Measurements from ENCODE around the gene PGLYRP3.
"Not testable (repeated sequence)": the region's sequence is repeated elsewhere in the genome, so short reads cannot be mapped to it uniquely, and the experiment has no call there.

Gene PGLYRP3

GRCh38 chr1:153348511-153349362, 36.0 kb upstream of the PGLYRP3 start, which contains the start of gene PGLYRP4:
PGLYRP4 (minus strand) TSS chr1:153348841; CDS start chr1:153347932, 909 bp downstream.
- DNase-seq = no peak

DNA sequence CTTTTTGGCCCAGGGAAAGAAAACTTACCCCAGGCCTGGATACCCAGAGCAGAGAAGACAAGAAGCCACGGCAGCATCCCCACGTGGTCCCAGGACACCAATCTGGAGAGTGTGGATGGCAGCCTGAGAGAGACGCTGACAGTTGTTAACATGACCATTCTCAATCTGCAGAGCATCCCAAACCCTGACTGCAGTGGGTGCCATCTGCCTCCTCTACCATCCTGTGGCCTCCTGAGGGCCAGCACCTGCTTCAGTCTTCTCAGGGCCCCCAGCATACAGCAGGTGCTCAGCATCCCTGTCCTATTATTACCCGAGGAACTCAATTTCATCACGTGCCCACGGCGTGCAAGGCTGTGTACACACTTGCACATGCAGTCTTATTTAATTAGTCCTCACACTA, 35.1 kb upstream of the PGLYRP3 start:
- DNase-seq = no peak

DNA sequence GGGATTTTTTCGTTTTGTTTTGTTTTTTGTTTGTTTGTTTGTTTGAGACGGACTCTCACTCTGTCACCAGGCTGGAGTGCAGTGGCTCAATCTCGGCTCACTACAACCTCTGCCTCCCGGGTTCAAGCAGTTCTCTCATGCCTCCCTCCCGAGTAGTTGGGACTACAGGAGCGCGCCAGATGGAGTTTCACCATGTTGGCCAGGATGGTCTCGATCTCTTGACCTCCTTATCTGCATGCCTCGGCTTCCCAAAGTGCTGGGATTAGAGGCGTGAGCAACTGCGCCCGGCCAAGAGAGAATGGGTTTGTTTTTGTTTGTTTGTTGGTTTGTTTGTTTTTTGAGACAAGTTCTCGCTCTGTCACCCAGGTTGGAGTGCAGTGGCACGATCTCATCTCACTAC, 34.3 kb upstream of the PGLYRP3 start:
- not testable (repeated sequence) for DNase-seq

- DNase-seq = no peak
These were observed 33.4 kb upstream of the PGLYRP3 start for GRCh38 chr1:153346077-153346723.

GRCh38 chr1:153345187-153346076, 32.7 kb upstream of the PGLYRP3 start:
- no peak for DNase-seq

DNA sequence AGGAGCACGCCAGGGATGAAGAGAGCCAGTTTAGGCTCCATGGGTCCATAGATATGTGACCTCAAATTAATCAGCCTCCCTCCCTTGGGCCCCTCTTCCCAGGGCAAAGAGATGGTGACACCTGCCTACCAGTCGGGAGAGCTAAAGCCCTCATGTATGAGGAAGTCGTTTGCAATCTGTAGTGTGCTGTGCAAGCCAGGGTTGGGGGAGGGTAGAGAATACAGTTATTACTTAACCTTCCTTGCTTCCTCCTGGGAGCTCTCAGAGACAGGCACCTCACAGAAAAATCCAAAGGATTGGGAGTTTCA, 31.9 kb upstream of the PGLYRP3 start:
- DNase-seq = no peak

DNA sequence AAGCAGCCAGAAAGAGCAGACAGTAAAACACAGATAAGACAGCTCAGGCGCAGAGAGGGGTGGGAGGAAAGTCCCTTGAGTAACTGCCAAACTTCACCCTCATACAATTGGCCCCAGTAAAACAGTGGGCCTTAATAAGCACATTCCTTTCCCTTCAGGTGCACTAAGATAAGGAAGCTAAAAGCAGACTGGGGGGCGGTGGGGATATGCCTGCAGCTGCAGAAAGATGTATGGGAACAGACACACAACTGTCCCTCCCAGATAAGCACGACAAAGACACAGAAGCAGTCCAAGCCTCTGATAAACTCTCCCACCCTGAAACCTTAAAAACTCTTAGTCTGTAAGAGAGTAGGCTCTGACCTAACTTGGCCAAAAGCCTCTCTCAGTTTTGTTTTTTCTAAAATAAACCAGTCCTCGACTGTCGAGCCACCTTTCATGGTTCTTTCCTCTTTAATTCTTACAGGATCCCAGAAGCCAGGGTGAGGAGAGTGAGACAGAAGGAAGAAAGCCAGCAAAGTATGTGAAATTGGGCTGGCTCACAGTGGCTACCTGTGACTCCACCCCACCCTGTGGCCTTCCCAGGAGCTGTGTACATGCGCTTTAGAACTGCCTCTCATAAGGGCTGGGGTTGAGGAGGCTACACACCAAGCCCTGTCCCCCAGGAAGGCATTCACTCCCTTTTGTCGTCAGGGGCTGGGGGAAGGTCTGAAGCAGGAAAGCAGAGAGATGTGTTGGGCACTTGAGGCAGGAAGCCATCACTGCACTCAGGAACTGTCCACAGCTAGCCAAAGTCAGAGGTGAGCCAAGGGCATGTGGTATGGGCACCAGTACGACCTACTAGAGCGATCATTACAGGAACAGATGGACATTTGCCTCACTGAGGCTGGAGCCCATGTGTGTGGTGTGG, 31.3 kb upstream of the PGLYRP3 start:
- DNase-seq = no peak

DNA sequence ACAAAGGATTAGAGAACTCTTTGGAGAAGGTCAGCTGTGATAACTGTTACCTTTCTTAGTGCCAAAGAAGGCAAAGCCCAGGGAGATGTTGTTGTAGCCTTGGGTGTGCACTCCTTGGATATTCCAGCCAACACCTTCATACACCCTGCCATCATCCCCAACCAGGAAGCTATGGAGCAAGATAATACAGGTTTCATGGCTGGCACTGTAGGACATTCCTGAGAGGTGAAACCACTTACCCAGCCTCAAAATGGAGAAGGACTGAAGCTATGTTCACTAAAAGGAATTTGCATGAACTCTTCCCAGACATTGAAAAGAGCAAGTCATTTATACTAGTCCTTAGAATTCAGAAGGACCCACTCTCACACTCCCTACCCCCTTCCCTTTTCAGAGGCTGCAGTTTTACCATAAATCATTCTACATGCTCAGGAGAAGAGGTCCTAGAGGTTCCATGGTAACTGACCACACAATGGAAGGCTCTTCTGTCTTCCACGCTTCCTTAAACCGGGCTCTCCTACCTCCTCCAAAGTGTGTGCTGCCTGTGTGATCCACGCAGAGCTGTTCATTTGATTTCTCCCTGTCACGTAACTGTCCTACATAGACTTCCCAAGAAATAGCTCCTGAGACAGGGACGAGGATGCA, 30.4 kb upstream of the PGLYRP3 start:
- DNase-seq = no peak

DNA sequence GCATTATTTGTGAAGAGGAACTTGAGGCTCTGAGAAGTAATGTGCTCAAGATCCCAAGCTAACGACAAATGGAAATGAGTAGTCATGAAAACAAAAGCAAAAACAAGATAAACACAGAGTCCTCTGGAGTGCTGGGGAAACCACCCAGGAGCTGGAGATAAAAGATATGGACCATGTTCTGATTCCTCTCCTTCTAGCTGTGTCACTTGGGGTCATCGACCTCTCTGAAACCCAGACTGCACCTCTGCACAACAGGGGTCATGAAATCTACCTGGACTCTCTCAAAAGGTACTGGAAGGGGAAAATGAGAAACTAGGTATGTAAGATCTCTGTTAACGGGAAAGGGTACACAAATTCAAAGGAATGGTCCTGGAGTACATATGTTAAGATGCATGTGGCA, 29.4 kb upstream of the PGLYRP3 start:
- no peak for DNase-seq

DNA sequence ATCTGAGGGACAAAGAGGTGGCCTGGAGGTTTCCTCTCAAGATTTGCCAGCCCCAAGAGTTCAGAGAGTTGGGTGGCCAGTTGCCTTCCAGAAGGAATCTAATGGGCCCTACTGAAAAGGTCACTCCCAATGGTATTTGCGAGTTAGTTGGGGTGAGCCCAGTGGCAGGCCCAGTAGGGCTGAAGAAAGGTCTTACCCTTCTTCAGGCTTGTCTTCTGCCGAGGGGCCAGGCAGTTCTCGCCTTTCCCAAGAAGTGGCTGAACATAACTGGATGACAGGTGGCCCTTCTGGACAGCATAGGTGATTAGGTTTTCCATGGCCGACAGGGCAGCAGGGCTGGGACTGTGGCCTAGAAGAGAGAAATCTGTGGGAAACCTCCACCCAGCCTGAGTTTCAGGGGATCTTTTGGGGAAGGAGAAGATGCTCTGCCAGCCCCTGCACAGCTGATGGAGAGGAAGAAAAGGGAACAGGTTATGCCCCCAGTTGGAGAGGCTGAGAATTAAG, 28.7 kb upstream of the PGLYRP3 start:
- no peak for DNase-seq

- no peak for DNase-seq
These were observed 27.6 kb upstream of the PGLYRP3 start for GRCh38 chr1:153340356-153340755.

- no peak for DNase-seq
These were observed 27.1 kb upstream of the PGLYRP3 start for GRCh38 chr1:153339802-153340201.

- no peak for DNase-seq
These were observed 25.5 kb upstream of the PGLYRP3 start for GRCh38 chr1:153337980-153338853.

DNA sequence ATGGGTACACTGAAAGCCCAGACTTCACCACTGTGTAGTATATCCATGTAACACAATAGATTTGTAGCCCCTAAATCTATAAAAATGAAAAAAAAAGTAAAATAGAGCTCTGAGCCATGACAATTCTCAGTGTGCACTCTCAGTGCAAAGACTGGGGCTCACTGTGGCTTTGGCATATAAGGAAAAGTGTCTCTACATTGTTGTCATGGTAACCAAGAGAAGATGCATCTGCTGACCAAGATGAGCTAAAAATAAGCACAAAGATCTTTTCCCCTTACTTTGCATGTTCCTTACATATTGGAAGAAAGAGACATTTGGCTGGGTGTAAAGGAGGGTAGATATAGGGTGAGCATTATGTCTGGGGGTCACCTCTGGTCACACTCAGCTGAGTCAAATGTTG, 23.9 kb upstream of the PGLYRP3 start:
- no peak for DNase-seq

- DNase-seq = no peak
These were observed 21.1 kb upstream of the PGLYRP3 start for GRCh38 chr1:153333902-153334301.

GRCh38 chr1:153324912-153325311, 12.2 kb upstream of the PGLYRP3 start:
- no peak for DNase-seq

- DNase-seq = no peak
These were observed 9.8 kb upstream of the PGLYRP3 start for GRCh38 chr1:153322568-153322967.

- DNase-seq = not testable (repeated sequence)
These were observed 5.4 kb upstream of the PGLYRP3 start for GRCh38 chr1:153318145-153318544.

- not testable (repeated sequence) for DNase-seq
These were observed 3.3 kb upstream of the PGLYRP3 start for GRCh38 chr1:153316013-153316412.

DNA sequence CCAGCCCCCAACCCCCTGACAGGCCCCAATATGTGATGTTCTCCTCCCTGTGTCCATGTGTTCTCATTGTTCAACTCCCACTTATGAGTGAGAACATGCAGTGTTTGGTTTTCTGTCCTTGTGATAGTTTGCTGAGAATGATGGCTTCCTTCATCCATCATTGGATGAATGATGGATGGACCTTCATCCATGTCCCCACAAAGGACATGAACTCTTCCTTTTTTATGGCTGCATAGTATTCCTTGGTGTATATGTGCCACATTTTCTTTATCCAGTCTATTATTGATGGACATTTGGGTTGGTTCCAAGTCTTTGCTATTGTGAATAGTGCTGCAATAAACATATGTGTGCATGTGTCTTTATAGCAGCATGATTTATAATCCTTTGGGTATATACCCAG, 1.6 kb upstream of the PGLYRP3 start:
- not testable (repeated sequence) for DNase-seq

- DNase-seq = no peak
These were observed 536 bp upstream of the PGLYRP3 start for GRCh38 chr1:153313288-153313687.

All from CD4-positive, alpha-beta T cell treated with Interleukin-15 for 1 hour (primary cell).